Endometrial microvascular endothelial cells (primary cell): ENCODE measurements around the gene ENTPD6. TPM values are rescaled to one million over a fixed set of nuclear protein-coding genes. Genes with fewer than 3 reads are reported as not detected.
"Not testable (repeated sequence)": the region's sequence is repeated elsewhere in the genome, so short reads cannot be mapped to it uniquely, and the experiment has no call there.

ENCODE experiments used
- in situ Hi-C: cut with HindIII; loops from 2 replicates; pipeline ENCODE4 v1.10.0; 2017; ENCODE audit warnings: low sequenced_read_pairs, low pct_unique_long_range_greater_than_20kb; ENCODE audit errors: inconsistent ontology term
- total RNA-seq: library from RNA; depleted of rRNA; stranded (reverse); fragments of >200 nt; gene quantifications from one replicate; pipeline ENCODE4 v1.2.3, GENCODE V29; 2015; ENCODE audit errors: inconsistent ontology term

Gene ENTPD6
- total RNA-seq, 1 donor from 2014 or later = 73.3 TPM

DNA sequence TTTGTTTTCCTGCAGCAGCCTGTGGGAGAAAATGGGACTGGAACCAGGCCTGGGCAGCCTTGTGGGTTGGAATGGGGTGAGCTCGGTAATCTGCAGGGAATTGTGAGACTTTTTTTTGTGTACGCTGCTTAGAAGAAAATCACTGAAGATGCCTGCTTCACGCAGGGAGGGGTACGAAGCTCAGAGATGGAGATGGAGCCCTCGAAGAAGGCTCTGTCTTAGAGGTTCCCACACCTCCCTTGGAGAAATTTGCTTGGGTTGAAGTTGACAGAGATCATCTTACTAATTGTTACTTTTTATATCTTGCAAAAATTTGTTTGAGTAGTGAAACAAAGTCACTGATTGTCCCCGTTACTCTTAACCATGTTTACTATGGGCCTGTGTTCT, 53.3 kb downstream of the ENTPD6 start:
- in situ Hi-C loops = no loop called here

GRCh38 chr20:25249198-25249931, 53.9 kb downstream of the ENTPD6 start:
- in situ Hi-C loops = no loop called here

GRCh38 chr20:25250508-25250907, 55.0 kb downstream of the ENTPD6 start:
- in situ Hi-C loops = no loop called here

DNA sequence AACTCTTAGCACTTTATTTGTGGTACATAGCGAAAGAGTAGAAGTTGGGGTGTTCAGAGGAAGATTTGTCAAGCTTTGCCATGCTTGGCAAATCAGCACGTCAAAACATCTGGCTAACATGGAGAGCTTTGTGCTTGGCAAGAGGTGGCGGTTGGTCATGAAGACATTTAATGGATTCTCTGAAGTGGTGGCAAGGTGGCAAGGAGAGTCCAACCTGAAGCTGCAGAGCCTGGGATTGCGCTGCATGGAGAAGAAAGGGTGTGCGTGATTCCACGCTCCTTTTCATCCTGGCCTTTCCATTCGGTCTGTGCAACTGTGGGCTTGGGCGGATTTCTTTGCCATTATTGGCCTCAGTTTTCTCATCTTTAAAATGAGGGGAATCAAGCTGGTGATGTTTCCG, 55.5 kb downstream of the ENTPD6 start:
- in situ Hi-C loops = no loop called here

DNA sequence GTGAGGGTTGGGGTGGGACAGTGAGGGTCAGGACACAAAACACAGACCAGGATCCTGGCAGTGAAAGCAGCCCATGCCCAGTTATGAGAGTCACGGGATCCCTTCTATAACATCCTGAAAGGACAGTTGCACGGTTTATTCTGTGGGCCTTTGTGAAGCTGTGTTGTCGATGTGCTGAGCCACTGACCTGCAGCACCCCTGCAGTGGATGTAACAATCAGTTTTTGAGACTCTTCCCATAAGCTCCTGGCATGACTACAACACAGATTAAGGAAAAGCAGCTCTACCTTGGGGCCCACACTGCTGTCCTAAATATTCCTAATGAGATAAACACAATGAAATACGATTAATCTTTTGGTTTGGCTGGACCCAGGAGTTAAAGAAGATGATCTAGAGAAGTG, 56.0 kb downstream of the ENTPD6 start:
- in situ Hi-C loops = no loop called here

DNA sequence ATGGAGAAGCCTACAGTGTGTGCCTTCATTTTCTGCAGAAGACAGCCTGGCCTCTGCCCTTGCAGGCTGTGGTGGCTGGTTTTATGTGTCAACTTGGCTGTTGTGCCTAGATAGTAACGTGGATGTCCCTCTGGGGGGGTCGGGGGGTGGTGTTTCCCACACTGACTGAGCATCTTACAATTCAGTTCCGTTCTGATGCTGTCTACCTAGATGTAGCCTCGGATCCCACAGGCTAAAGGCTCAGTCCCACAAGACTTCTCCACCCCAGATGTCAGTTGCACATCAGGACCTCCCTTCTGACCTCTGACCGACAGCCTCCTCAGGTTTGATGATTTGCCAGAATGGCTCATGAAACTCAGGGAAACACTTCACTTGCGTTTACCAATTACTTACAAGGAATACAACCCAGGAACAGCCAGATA, 56.7 kb downstream of the ENTPD6 start:
- in situ Hi-C loops = no loop called here

DNA sequence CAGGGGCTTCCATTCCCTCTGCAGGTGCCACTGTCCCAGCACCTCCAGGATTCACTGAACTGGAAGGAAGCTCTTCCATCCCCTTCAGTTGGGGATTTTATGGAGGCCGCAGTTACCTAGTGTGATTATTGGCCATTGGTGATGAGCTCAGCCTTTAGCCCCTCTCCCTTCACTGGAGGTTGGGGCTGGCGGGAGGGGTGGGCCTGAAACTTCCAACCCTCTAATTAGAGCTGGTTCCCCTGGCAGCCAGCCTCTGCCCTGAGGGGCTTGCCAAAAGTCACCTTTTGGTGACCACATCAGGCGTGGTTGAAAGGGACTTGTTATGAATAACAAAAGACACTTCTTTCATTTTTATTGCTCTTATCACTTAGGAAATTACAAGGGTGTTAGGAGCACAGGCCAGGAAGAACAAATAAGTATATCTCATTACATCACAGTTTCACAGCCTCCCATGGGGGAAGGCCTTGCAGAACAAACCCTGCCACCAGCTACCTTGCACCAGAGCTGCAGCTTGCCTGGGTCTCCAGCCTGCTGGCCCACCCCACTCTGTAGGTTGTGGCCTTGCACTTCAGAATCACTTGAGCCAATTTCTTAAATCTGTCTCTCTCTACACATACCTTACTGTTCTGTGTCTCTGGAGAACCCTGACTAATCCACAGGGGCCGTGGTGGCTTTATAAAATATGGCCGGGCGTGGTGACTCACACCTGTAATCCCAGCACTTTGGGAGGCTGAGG, 57.3 kb downstream of the ENTPD6 start:
- in situ Hi-C loops = no loop called here

GRCh38 chr20:25253606-25254275, 58.2 kb downstream of the ENTPD6 start:
- in situ Hi-C loops = no loop called here

GRCh38 chr20:25254571-25254970, 59.1 kb downstream of the ENTPD6 start:
- in situ Hi-C loops = no loop called here

- in situ Hi-C loops = no loop called here
Observed at GRCh38 chr20:25254986-25255680, 59.6 kb downstream of the ENTPD6 start.

- in situ Hi-C loops = no loop called here
Observed at GRCh38 chr20:25256226-25256859, 60.8 kb downstream of the ENTPD6 start.

GRCh38 chr20:25257130-25257529, 61.6 kb downstream of the ENTPD6 start:
- in situ Hi-C loops = no loop called here

DNA sequence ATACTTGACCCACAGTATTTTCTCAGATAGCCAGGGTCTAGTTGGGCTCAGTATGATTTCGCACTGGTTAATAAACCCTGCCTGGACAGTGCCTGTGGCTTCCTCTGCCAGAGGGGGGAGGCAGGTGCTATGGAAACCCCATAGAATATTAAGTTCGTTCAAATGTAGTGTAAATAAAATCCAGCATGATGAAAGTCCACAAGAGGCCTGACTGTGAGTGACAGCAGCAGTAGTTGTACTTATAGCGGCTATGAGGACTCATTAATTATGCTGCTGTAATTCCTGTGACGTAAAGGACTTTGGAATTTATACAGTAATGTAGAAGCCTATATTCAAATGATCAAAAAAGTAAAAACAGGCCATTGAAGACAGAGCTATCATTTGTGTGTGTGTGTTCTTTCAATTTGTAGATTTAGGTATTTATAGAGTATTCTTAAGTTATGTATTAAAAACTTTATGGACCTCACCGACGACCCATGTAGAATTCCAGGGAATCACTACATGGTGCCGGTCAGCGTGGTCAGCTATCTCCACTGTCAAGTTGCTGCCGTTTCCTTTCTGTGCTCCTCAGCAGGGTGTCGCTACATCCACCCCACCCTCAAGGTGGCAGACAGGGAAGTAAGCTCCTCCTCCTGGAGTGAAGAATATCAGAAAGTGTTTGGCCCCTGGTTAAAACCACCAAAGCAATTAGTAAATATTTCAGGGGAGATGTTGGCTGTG, 62.4 kb downstream of the ENTPD6 start:
- in situ Hi-C loops = no loop called here

DNA sequence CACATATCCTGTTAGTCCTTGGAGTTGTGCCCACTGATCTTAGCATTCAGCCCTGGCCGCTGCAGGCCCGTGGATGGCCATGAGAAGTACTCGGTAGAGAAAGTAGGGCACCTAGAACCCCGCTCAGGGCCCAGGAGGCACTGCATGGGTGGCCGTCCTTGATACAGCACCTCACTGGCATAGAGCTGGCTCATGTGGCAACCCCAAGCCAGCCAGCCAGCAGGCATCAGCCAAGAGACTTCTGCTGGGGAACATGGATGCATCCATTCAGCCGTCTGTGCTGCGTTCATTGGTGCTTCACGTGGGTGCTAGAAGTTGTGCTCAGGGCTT, 62.9 kb downstream of the ENTPD6 start:
- in situ Hi-C loops = no loop called here

DNA sequence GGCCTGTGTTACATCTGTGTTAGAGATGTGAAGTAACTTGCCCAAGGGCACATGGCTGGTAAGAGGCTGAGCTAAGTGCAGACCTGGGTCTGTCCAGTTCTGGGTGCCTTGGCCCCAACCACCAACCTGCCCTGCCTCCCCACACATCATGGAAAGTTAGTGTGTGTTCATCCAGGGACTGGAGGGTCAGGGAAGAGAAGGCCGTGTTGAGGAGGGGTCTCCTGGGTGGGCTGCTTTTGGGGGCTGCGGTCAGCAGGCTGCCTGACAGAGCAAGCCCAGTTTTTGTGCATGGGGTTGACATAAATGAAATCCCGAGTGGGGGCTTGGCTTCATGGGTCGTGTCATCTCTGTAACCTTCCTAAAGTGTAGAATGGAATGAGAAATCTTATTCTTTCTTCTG, 63.3 kb downstream of the ENTPD6 start:
- in situ Hi-C loops = no loop called here

DNA sequence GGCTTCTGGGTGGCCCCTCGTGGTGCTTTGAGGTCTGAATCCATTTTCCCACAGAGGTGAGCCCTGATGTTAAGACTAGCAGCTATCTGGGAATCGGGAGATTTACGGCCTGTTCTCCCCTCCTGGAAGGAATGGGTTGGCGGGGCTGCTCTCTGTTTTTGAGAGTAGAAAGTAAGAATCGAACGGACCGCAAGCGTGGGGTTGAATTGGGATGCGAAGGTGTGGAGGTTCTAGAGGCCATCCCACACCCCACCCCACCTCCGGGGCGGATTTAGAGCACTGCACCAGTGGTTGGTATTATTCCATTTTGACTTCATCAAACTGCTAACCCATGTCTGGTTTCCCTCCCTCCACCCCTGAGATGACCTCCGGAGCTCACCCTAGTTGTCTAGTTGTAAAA, 63.8 kb downstream of the ENTPD6 start:
- in situ Hi-C loops = no loop called here

DNA sequence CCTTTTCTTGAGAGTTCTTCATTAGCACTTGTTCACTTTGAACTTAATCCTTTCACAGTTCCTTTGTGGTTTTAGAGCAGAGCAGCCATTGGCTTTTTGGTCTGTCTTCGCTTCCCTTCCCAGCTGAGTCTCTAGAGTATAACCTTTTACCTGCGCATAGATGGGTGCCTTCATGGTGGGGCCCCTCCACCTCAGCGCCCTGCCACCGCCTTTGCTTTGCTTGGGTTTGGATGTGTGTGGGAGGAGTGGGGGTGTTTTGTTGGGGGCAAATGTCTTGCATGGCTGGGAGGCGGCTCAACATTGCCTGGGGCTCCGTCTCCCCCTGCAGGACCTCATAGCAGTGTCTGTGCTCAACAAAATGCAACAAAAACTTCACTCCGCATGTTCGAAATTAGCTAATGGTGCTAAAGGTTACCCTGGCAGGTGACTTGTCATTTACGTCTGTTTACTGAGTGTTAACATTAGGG, 64.3 kb downstream of the ENTPD6 start:
- in situ Hi-C loops = no loop called here

DNA sequence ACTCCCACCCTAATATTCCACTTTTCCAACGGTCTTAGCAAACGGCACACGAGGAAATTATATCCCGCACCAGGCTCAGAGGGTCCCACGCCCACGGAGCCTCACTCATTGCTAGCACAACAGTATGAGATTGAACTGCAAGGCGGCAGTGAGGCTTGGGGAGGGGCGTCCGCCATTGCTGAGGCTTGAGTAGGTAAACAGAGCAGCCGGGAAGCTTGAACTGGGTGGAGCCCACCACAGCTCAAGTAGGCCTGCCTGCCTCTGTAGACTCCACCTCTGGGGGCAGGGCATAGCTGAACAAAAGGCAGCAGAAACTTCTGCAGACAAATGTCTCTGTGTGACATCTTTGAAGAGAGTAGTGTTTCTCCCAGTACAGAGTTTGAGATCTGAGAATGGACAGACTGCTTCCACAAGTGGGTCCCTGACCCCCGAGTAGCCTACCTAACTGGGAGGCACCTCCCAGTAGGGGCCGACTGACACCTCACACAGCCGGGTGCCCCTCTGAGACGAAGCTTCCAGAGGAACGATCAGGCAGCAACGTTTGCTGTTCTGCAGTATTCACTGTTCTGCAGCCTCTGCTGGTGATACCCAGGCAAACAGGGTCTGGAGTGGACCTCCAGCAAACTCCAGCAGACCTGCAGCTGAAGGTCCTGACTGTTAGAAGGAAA, 65.4 kb downstream of the ENTPD6 start:
- in situ Hi-C loops = not testable (repeated sequence)
